ENCODE measurements around the gene TRIO. TPM values are rescaled to one million over a fixed set of nuclear protein-coding genes. Genes with fewer than 3 reads are reported as not detected.

The TRIO gene
- total RNA-seq, 1 experiment from 2014 or later: 99.8 TPM

- ChIA-PET POLR2A (ENCODE audit: low non-redundant PET) (no interaction called here), CTCF (no interaction called here)
- Histone ChIP-seq H3K27ac (ENCODE audit: low read depth, low read length, poor library complexity, severe bottlenecking) (no peak overlapping the region), H3K27me3 (replicated peaks; ENCODE audit: insufficient read depth, low read depth, low read length, poor library complexity) (peaks cover 3% of the 10 kb centered on the region), H3K4me3 (ENCODE audit: low read depth, low read length, poor library complexity, severe bottlenecking) (no peak overlapping the region), H3K36me3 (ENCODE audit: insufficient read depth, low read length, poor library complexity, severe bottlenecking) (no peaks in the 10 kb centered on the region), H3K4me1 (ENCODE audit: insufficient read depth, low read length, poor library complexity, severe bottlenecking) (no peaks in the 10 kb centered on the region), H3K9me3 (ENCODE audit: low read depth, low read length, poor library complexity, severe bottlenecking) (no peaks in the 10 kb centered on the region)
- intact Hi-C loops (cut with micrococcal nuclease; ENCODE audit: unreplicated experiment): no loop called here
- BruUV-seq (replicated peaks): no TSS peak
- no peak for DNase-seq (ENCODE audit: low spot score)
- TF ChIP-seq EZH2 (IDR thresholded peaks at IDR 0.05; ENCODE audit: borderline replicate concordance, low read depth, low read length, poor library complexity, severe bottlenecking): no peak
- TF ChIP-seq, protein P1, sequence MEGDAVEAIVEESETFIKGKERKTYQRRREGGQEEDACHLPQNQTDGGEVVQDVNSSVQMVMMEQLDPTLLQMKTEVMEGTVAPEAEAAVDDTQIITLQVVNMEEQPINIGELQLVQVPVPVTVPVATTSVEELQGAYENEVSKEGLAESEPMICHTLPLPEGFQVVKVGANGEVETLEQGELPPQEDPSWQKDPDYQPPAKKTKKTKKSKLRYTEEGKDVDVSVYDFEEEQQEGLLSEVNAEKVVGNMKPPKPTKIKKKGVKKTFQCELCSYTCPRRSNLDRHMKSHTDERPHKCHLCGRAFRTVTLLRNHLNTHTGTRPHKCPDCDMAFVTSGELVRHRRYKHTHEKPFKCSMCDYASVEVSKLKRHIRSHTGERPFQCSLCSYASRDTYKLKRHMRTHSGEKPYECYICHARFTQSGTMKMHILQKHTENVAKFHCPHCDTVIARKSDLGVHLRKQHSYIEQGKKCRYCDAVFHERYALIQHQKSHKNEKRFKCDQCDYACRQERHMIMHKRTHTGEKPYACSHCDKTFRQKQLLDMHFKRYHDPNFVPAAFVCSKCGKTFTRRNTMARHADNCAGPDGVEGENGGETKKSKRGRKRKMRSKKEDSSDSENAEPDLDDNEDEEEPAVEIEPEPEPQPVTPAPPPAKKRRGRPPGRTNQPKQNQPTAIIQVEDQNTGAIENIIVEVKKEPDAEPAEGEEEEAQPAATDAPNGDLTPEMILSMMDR (conservative IDR thresholded peaks at IDR 0.05; ENCODE audit: low read depth, low read length): no peak
Observed at GRCh38 chr5:14557791-14558415, 414.8 kb downstream of the TRIO start.

Other genes starting within 250 kb of the TRIO start
- gene DNAH5, start 198.7 kb upstream of the TRIO start, total RNA-seq (2021): 0.11 TPM in 1 of 2 replicates, not detected in the other

Measured in A673 (cell line).